ENCODE results near the gene PMCH.

GRCh38 chr12:102169922-102170621 is 27.6 kb downstream of the PMCH start:
- TF ChIP-seq CTCF (IDR thresholded peaks at IDR 0.05 in 4 of 5, conservative IDR thresholded peaks at IDR 0.05 in 1 of 5) (peak; percentile 50 to 73 (median 61)), POLR2A (IDR thresholded peaks at IDR 0.05) (no peak)

All from gastrocnemius medialis (tissue), 4 donors.